GM18505 (cell line): ENCODE measurements around the gene OSBPL7.
"Not testable (repeated sequence)": the region's sequence is repeated elsewhere in the genome, so short reads cannot be mapped to it uniquely, and the experiment has no call there.

ENCODE experiments used
- ATAC-seq: cut with Tn5 transposase; IDR thresholded peaks from one replicate; pipeline ENCODE4 v1.9.1; 2021; ENCODE audit not compliant: unreplicated experiment
- POLR2A ChIP-seq: IDR thresholded peaks from 4 replicates; pipeline ENCODE4 v1.6.1; 2011; ENCODE audit warnings: borderline replicate concordance; ENCODE audit not compliant: insufficient read depth, insufficient read length; ENCODE audit errors: extremely low read depth

OSBPL7 gene

GRCh38 chr17:47774331-47774730 is 47.3 kb downstream of the OSBPL7 start:
- no peak for ATAC-seq
- no peak for TF ChIP-seq POLR2A

GRCh38 chr17:47773649-47774048 is 47.9 kb downstream of the OSBPL7 start:
- ATAC-seq: not testable (repeated sequence)

- no peak for TF ChIP-seq POLR2A
- ATAC-seq: no peak
These were observed 57.5 kb downstream of the OSBPL7 start for GRCh38 chr17:47763913-47764582.

- TF ChIP-seq POLR2A: no peak
- ATAC-seq: no peak
These were observed 58.9 kb downstream of the OSBPL7 start for GRCh38 chr17:47762728-47763127.

GRCh38 chr17:47760409-47761140 is 61.0 kb downstream of the OSBPL7 start:
- TF ChIP-seq POLR2A: no peak
- ATAC-seq: no peak

GRCh38 chr17:47757386-47757785 is 64.2 kb downstream of the OSBPL7 start:
- no peak for TF ChIP-seq POLR2A

More at GRCh38 chr17:47757386-47757785, 64.2 kb downstream of the OSBPL7 start:
- ATAC-seq: no peak
